Erythroblast (primary cell): ENCODE data around the gene LPO.

Source experiments
- GATA1 ChIP-seq: IDR thresholded peaks from 2 replicates; pipeline ENCODE4 v1.6.1; 2011; ENCODE audit warnings: low read depth, mild to moderate bottlenecking, control low read depth, low read length, moderate library complexity
- POLR2A ChIP-seq: IDR thresholded peaks from 2 replicates; pipeline ENCODE4 v1.6.1; 2011; ENCODE audit warnings: mild to moderate bottlenecking, low read length

DNA sequence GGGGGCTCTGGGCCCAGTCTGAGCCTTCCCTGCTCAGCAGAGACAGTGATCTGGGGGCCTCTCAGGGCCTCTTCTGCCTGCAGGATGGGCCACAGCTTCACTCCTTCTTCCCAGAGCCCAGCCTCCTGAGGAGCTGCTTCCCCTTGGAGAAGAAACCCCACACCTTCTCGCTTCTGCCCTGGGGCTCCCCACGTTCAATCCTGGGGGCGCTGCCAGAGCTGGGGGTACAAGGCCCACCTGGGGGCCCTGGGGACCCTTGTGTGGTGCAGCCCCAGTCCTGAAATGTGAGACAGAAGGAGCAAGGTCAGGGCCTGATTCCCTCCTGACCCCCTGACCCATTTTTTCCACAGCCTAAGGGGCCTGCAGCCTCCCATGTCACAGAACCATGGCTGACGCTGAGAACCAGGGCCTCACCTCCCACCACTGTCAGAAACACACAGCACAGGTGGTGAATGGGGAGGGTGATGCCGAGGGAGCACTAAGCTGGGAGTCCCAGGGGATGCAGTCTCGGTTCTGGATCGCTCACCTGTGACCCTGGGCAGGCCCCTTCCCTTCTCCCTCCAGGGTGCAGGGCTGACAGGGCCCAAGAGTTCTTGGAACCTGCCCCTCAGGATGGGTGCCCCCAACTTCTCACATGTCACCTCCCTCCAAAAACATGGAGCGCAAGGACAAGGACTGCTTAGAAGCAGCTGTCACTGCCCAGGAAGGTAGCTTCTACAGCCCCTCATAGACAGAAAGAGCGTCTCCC, 64.0 kb downstream of the LPO start:
- no peak for TF ChIP-seq POLR2A
- no peak for TF ChIP-seq GATA1
